ENCODE results near the gene ORC3. TPM values are rescaled to one million over a fixed set of nuclear protein-coding genes. Genes with fewer than 3 reads are reported as not detected.

Gene ORC3
- total RNA-seq, 2 donors from 2014 or later, result 8.2 to 14.8 TPM

- 98% methylated on average over 4 of the region's 4 CpGs for WGBS, 2 donors
- intact Hi-C loops (cut with DNase I), result no loop called here
Measured at GRCh38 chr6:87639373-87639772, 49.4 kb downstream of the ORC3 start.

DNA sequence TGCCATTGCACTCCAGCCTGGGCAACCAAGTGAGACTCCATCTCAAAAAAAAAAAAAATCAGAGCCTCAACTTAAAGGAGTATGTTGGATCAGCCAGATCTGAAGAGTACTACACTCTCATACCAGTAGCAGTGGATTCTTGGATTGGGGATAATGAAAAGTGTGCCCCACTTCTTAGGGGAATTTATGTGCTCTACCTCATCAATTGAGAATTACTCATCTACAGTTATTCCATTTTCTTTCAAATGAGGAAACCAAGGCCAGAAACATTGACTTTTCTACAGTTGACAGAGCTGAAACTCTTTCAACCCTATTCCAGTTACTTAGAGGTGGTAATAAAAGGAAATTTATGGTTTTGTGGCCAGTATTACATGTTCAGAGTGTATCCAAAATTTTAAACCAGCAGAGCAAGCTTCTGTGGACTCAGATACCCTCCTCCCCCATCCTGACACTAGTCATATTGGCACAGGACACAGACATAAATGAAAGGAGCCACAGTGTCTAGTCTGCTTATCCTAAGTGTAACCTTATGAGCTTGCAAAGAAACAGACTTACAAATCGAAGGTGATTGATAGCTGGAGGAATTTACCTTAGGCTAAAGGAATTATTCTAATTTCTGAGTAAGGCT is 51.2 kb downstream of the ORC3 start:
- 50 to 71% methylated on average over 1 of the region's 1 CpG for WGBS, 2 donors
- Histone ChIP-seq H3K27ac (no peak overlapping the region), H3K4me3 (no peak overlapping the region), H3K27me3 (no peaks in the 10 kb centered on the region), H3K36me3 (replicated peaks in 1 of 2; ENCODE audit: insufficient read depth in 1 of 2, low read depth in 2 of 2) (peaks cover 0 to 1% of the 10 kb centered on the region in 2 donors), H3K9me3 (no peaks in the 10 kb centered on the region), H3K4me1 (no peaks in the 10 kb centered on the region)
- TF ChIP-seq CTCF (IDR thresholded peaks at IDR 0.05), result no peak
- ATAC-seq (no peak), DNase-seq (no peak)
- intact Hi-C loops (cut with DNase I), result no loop called here

More at GRCh38 chr6:87639373-87639772, 49.4 kb downstream of the ORC3 start:
- Histone ChIP-seq H3K9me3 (no peaks in the 10 kb centered on the region), H3K27ac (no peak overlapping the region), H3K4me1 (no peaks in the 10 kb centered on the region), H3K36me3 (replicated peaks in 1 of 2; ENCODE audit: insufficient read depth in 1 of 2, low read depth in 2 of 2) (peaks cover 0 to 1% of the 10 kb centered on the region in 2 donors), H3K4me3 (no peak overlapping the region), H3K27me3 (no peaks in the 10 kb centered on the region)
- ATAC-seq (no peak), DNase-seq (no peak)
- TF ChIP-seq CTCF (IDR thresholded peaks at IDR 0.05) (no peak), POLR2A (IDR thresholded peaks at IDR 0.05) (no peak)

DNA sequence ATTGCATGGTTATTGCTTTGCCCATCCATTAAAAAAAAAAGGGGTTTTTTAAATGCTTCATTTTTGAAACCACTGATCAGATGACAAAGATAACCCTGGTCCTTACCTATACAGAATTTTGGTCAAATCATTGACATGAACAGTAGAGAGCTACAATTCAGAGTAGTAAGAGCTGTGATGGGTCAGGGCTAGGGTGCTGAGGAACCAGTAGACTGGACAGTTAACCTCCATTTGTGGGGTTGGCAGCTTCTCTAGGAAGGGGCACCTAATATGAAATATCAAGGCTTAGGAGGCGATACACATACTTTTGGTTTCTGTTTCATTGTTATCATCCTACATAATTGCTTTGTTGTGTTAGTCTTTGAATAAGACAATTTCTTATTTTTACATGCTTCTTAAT is 55.1 kb downstream of the ORC3 start:
- Histone ChIP-seq H3K27ac (no peak overlapping the region), H3K36me3 (replicated peaks in 1 of 2; ENCODE audit: insufficient read depth in 1 of 2, low read depth in 2 of 2) (peaks cover 0 to 1% of the 10 kb centered on the region in 2 donors), H3K9me3 (no peaks in the 10 kb centered on the region), H3K4me1 (no peaks in the 10 kb centered on the region), H3K27me3 (no peaks in the 10 kb centered on the region), H3K4me3 (no peak overlapping the region)
- WGBS, 2 donors, result 75 to 88% methylated on average over 1 of the region's 1 CpG
- intact Hi-C loops (cut with DNase I), result no loop called here
- no peak for ATAC-seq
- TF ChIP-seq CTCF (IDR thresholded peaks at IDR 0.05), result no peak
- no peak for TF ChIP-seq POLR2A (IDR thresholded peaks at IDR 0.05)
- no peak for DNase-seq

DNA sequence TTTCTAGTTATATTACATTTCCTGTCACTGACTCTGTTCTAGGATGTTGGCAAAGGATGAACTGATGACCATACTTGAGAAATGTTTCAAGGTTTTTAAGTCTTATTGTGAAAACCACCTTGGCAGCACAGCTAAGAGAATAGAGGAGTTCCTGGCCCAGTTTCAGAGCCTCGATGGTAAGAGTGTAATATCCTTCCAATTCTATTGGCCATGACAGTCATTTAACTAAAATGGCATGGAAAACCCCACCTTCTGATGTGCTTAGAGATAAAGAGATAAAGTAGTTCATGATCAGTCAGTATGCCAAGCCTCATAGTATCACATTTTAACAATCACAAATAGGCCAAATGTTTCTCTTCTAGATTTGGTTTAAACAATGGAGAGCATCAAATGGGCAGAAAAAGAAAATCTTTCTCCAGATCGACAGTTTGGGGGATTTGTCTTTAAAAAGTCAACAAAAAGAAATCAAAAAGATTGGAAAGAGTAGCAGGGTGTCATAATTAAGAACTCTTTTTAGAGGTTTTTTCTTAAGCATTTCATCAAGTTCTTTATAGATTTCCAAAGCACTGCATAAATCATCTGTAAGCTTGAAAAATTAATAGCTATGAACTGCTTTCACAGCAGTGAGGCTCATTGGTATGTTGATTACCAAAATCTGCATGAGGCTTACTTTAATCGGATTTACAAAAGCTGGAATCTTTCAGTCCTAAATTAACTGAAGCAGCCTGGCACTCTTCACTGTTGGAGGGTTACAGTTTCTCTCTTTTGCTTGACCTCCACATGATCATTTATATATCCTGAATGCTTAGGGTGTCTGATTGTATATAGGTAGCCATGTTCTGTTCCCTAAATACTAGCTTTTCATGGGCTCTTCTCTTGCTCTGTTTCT is 63.4 kb downstream of the ORC3 start:
- H3K27ac ChIP-seq, result no peak overlapping the region
- no peak for TF ChIP-seq CTCF (IDR thresholded peaks at IDR 0.05)
- no peak for TF ChIP-seq POLR2A (IDR thresholded peaks at IDR 0.05)
- 76 to 79% methylated on average over 3 of the region's 3 CpGs for WGBS, 2 donors
- intact Hi-C loops (cut with DNase I), result no loop called here
- DNase-seq, result no peak
- no peaks in the 10 kb centered on the region for H3K4me1 ChIP-seq
- H3K27me3 ChIP-seq, result no peaks in the 10 kb centered on the region
- no peaks in the 10 kb centered on the region for H3K9me3 ChIP-seq
- peaks cover 0 to 2% of the 10 kb centered on the region in 2 donors for H3K36me3 ChIP-seq (replicated peaks in 1 of 2; ENCODE audit: insufficient read depth in 1 of 2, low read depth in 2 of 2)
- ATAC-seq, result no peak
- no peak overlapping the region for H3K4me3 ChIP-seq

Measured in body of pancreas (tissue), 4 donors.